SIG-M5 treated with dmso at 0.1 percent for 504 hours (cell line): ENCODE data around the gene TTC39A.
"Not testable (repeated sequence)": the region's sequence is repeated elsewhere in the genome, so short reads cannot be mapped to it uniquely, and the experiment has no call there.

Source experiments
- DNase-seq: peaks from one replicate; lab custom pipeline; 2025; ENCODE audit not compliant: unreplicated experiment; lab: John Stamatoyannopoulos, UW

The TTC39A gene

DNA sequence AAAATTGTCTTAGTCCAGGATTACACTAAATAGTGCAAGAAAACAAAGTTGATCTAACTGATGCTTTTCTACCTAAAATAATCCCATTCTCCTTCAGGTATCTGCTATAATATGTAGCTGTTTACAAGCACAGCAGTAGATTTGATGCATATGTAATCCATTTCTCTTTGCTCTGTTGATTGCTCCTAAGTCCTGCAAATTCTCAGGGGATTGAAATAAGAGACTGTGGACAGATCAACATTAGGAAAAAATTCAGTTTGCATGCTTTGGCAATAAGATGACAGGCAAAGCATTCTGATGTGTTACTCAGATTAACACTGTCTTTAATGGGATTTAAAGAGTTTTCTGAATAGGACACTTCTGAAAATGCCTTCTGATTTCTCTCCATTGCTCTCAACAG lies 59.6 kb downstream of the TTC39A start:
- DNase-seq, result no peak

GRCh38 chr1:51268634-51269033 lies 61.7 kb downstream of the TTC39A start:
- no peak for DNase-seq

- DNase-seq, result no peak
Observed at GRCh38 chr1:51266791-51267190, 63.6 kb downstream of the TTC39A start.

DNA sequence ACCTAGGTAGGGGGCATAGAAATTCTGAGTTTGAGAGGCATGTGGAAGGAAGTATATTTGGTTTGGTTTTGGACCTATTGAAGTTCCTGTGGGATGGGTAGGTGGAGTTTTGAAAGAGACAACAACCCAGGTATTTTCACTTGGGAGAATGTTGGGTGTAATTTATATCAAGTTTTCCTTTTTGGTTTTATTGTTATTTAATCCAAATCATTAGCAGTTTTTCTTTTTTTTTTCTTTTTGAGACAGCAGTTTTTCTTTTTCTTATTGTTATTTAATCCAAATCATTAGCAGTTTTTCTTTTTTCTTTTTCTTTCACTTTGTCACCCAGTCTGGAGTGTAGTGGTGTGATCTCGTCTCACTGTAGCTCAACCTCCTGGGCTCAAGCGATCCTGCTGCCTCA lies 64.2 kb downstream of the TTC39A start:
- no peak for DNase-seq

DNA sequence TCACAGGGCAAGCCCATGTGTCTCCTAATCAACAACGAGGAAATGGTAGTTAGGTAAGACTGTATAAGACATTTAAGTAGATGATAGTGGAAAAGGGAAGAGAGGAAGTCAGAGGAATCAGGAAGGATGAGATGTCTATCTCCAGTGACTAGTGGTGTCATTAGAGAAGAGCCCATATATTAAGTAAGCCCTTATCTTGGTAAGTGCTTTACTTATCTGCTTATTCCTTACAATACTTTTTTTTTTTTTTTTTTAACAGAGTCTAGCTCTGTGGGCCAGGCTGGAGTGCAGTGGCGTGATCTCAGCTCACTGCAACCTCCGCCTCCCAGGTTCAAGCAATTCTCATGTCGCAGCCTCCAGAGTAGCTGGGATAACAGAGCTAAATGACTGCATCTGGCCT lies 64.7 kb downstream of the TTC39A start:
- DNase-seq, result peak; percentile 23

DNA sequence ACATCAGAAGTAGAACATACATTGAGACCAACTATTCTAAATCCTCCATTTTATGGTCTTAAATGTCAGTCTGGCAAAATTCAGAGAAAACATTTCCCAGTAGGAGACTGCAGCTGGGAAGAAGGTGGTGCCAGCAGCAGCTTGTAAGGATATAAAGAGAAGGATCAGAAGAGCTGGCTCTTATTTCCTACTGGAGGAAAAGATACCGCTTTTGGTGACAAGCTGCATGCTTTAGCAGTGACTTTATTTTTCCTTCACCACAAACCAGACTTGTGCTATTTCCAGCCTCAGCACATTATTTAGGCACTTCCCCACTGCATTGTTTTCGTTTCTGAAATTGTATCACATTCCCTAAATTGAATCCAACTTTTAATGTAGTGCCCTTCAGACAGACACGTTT lies 65.9 kb downstream of the TTC39A start:
- DNase-seq, result peak; percentile 12

DNA sequence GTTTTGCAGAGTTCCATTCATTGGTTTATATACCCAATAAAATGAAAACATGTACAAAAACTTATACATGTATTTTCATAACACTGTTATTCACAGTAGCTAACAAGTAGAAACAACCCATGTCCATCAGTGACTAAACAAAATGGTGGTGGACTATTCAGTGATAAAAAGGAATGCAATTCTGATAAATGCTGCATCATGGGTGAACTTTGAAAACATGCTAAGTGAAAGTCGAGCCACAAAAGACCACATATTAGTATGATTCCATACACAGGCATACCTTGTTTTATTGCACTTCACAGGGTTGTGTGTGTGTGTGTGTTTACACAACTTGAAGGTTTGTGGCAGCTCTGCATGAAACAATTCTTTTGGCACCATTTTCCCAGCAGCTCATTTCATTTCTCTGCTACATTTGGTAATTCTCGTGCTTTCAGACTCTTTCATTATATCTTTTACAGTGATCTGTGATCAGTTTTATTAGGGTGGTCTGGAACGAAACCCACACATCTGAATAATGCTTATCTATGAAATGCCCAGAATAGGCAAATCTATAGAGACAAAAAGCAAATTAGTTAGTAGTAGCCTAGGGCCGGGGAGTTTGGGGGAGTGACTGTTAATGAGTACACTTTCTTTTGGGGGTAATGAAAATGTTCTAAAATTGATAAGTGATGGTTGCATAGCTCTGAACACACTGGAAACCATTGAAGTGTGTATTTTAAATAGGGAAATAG lies 67.0 kb downstream of the TTC39A start:
- no peak for DNase-seq

- no peak for DNase-seq
Observed at GRCh38 chr1:51255331-51255730, 75.0 kb downstream of the TTC39A start.

GRCh38 chr1:51253691-51254090 lies 76.7 kb downstream of the TTC39A start:
- DNase-seq, result no peak

GRCh38 chr1:51252366-51252765 lies 78.0 kb downstream of the TTC39A start:
- no peak for DNase-seq

DNA sequence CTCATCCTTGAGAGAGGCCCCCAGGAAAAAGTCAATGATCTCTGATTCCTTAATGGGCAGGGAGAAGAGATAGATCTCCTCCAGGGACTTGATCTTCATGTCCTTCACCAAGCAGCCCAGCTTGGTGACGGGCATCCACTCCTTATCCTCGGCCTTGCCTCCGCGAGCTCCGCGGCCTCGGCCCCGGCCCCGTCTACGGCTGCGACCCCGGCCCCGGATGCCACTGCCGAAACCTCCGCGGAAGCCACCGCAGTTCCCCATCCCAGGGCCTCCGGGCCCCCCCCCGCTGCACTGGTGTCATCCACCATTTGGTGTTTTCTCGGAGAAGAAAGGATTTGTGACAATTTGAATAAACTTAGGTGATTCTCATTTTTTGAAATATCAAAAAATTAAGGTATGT lies 79.2 kb downstream of the TTC39A start:
- DNase-seq, result not testable (repeated sequence)

DNA sequence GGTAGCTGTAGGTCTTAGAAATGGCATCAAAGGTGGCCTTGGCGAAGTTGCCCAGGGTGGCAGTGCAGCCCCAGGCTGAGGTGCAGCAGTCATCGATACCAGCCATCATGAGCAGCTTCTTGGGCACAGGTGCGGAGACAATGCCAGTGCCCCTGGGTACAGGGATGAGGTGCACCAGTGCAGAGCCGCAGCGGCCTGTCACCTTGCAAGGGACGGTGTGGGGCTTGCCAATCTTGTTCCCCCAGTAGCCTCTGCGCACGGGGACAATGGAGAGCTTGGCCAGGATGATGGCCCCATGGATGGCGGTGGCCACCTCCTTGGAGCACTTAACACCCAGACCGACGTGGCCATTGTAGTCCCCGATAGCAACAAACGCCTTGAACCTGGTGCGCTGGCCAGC lies 79.6 kb downstream of the TTC39A start:
- not testable (repeated sequence) for DNase-seq

- DNase-seq, result no peak
Observed at GRCh38 chr1:51249445-51249844, 80.9 kb downstream of the TTC39A start.

GRCh38 chr1:51247499-51247898 lies 82.9 kb downstream of the TTC39A start:
- no peak for DNase-seq

DNA sequence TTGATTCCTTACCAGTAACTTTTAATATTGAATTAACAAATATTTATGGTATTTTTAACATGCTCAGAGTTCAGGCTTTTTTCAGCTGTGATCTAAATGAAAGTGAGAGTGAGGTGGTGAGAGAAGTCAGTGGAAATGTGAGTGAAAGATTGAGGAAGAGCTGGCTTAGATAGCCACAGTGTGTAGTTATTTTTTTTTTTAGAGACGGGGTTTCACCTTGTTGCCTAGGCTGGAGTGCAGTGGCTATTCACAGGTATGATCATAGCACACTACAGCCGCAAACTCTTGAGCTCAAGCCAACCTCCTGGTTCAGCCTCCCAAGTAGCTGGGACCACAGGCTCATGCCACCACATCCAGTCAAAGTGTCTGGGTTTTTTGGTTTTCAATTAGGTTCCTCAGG lies 83.3 kb downstream of the TTC39A start:
- no peak for DNase-seq

GRCh38 chr1:51242546-51242945 lies 87.8 kb downstream of the TTC39A start:
- no peak for DNase-seq

DNA sequence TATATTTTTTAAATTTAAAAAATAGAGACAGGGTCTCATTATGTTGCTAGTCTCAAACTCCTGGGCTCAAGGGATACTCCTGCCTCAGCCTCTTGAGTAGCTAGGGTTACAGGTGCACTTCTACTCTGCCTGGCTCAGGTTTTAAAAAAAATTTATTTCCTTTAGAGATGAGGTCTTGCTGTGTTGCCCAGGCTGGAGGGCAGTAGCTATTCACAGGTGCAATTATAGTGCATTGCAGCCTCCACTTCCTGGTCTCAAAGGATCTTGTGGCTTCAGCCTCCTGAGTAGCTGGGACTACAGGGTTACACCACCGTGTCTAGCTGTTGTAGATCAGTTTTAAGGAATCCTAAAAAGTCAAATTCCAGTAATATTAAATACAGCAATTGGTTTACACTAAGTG lies 89.2 kb downstream of the TTC39A start:
- DNase-seq, result no peak

GRCh38 chr1:51240084-51240483 lies 90.3 kb downstream of the TTC39A start:
- DNase-seq, result no peak

GRCh38 chr1:51238034-51238403 lies 92.3 kb downstream of the TTC39A start:
- no peak for DNase-seq

DNA sequence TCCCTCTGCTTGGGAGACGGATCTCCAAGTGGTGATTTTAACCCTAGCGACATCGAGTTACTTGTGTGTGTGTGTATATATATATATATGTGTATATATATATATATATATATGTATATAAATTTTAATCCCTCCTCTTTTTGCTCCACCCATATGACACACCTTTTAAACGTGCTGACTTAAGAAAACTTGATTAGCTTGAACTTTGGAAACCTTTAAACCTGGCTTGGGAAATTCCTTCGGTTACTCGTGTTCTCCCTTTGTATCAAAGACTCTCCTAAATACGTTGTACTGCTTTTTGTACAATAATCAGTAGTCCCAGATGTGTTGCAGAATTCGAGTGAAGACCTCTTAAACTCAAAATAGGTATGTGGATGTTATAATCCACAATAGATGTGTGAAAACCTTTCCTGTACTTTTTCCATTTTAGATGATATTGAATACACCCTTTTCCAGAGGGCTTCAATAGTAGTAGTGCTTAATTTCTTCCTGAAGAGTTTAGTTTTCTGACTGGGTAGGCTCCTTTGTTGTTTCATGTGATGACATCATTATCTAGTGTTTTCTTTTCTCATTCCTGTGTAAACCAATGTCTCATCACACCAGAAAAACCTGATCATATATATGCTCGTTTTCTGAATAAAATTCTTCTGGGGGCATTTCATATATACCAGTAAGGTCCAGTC lies 92.9 kb downstream of the TTC39A start:
- peak; percentile 16 for DNase-seq
